Fibroblast of lung (primary cell): ENCODE data around the gene KLHL29. TPM values are rescaled to one million over a fixed set of nuclear protein-coding genes. Genes with fewer than 3 reads are reported as not detected.
A peak's percentile ranks its signal among the peaks of the same experiment; 100 is the strongest.

ENCODE experiments used
- DNase-seq, 2 donors: peaks; one replicate each; pipeline versions ENCODE4 v3.0.0 to v3.0.0-alpha.2; 2010; ENCODE audit warnings: low read depth in 2 of 2
- H2AFZ ChIP-seq: 2 replicates; pipeline ENCODE4 v1.5.1; 2012; ENCODE audit warnings: low read length, control low read depth, inconsistent platforms
- H3K27ac ChIP-seq: 2 replicates; pipeline ENCODE4 v1.5.1; 2011; ENCODE audit warnings: low read length, control low read depth; ENCODE audit not compliant: insufficient read depth
- H3K27me3 ChIP-seq: 2 replicates; pipeline ENCODE4 v1.5.1; 2011; ENCODE audit warnings: mild to moderate bottlenecking, low read length; ENCODE audit not compliant: control insufficient read depth, insufficient read depth
- H3K36me3 ChIP-seq: 2 replicates; pipeline ENCODE4 v1.5.1; 2011; ENCODE audit warnings: low read length; ENCODE audit not compliant: control insufficient read depth, insufficient read depth
- H3K4me1 ChIP-seq: 2 replicates; pipeline ENCODE4 v1.5.1; 2011; ENCODE audit warnings: low read length; ENCODE audit not compliant: control insufficient read depth, insufficient read depth; ENCODE audit errors: extremely low read depth
- H3K4me2 ChIP-seq: 2 replicates; pipeline ENCODE4 v1.5.1; 2011; ENCODE audit warnings: low read length, control low read depth; ENCODE audit not compliant: insufficient read depth; ENCODE audit errors: extremely low read depth
- H3K4me3 ChIP-seq, 4 experiments: fragments of 200-600 bp in 1 of 4; sonication (generic) in 1 of 4; replicated peaks in 1 of 4; 2 replicates each; pipeline ENCODE4 v1.5.1; 2011 to 2016; ENCODE audit warnings: low read length in 4 of 4, low read depth in 3 of 4, mild to moderate bottlenecking in 3 of 4, control low read depth in 2 of 4, inconsistent platforms in 1 of 4, mixed read lengths in 1 of 4; ENCODE audit not compliant: insufficient read depth in 1 of 4; ENCODE audit errors: control extremely low read depth in 1 of 4
- H3K79me2 ChIP-seq: 2 replicates; pipeline ENCODE4 v1.5.1; 2012; ENCODE audit warnings: mild to moderate bottlenecking, low read length, inconsistent platforms; ENCODE audit not compliant: control insufficient read depth, insufficient read depth
- H3K9ac ChIP-seq: 2 replicates; pipeline ENCODE4 v1.5.1; 2011; ENCODE audit warnings: mild to moderate bottlenecking, low read length, control low read depth; ENCODE audit not compliant: insufficient read depth
- H3K9me3 ChIP-seq: 2 replicates; pipeline ENCODE4 v1.5.1; 2012; ENCODE audit warnings: low read depth, low read length; ENCODE audit not compliant: control insufficient read depth, insufficient read depth
- H4K20me1 ChIP-seq: 2 replicates; pipeline ENCODE4 v1.5.1; 2011; ENCODE audit warnings: low read length; ENCODE audit not compliant: control insufficient read depth, insufficient read depth; ENCODE audit errors: extremely low read depth
- EZH2 ChIP-seq: IDR thresholded peaks from 2 replicates; pipeline ENCODE4 v1.5.1; 2012; ENCODE audit warnings: low read length, control low read depth, mild to moderate bottlenecking; ENCODE audit errors: missing control alignments
- polyA plus RNA-seq, 2 donors: library from polyadenylated mRNA; depleted of rRNA in 1 of 2; stranded (reverse) in 1 of 2; unstranded in 1 of 2; fragments of >200 nt; gene quantifications; 2 replicates each; pipeline ENCODE4 v1.2.1, GENCODE V29; 2011 to 2012; ENCODE audit warnings: missing spikeins in 1 of 2
- total RNA-seq: library from RNA; depleted of rRNA; stranded (reverse); fragments of >200 nt; gene quantifications from 2 replicates; pipeline ENCODE4 v1.2.1, GENCODE V29; 2014
- TF ChIP-seq, protein P1 (sequence below), 2 donors: IDR thresholded peaks in 1 of 2; conservative IDR thresholded peaks in 1 of 2; 1 replicate in 1 of 2; 2 replicates in 1 of 2; pipeline ENCODE4 v1.5.1; 2011 to 2012; ENCODE audit warnings: low read length in 2 of 2, control low read depth in 1 of 2, inconsistent platforms in 1 of 2, low read depth in 1 of 2, mild to moderate bottlenecking in 1 of 2

The KLHL29 gene
- total and polyA plus RNA-seq, 2 donors (not counting 1 experiment from before 2014, with no cell fraction given), result 7.1 to 7.9 TPM

DNA sequence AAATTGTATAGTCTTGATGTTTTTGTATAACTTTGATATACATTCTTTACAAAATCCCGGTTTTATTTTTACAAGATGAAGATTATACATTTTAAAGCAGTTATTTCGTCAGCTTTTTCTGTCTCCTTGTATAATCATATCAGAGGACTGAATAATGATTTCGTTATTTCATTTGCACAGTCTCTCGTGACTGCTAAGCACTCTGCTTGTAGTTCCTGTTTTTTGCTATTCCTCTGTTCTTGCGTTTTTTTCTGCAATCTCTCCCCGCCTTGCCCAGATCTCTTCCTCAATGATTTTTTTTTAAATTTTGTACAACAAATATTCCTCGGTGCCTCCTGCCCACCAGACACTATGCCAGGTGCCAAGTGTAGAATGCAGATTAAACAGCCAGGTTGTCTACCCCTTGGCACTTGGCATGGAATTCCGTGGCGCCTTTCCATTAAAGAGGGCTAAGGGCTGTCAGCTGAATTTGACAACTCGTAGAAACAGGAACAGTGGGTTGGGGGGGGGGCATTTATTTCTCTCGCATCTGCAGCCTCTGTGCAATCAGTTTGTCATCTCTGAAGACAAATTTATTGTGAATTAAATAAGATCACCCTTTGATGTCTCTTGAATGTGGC lies 69.6 kb downstream of the KLHL29 start:
- no peak overlapping the region for H3K9ac ChIP-seq
- no peak overlapping the region for H3K4me2 ChIP-seq
- no peak overlapping the region for H3K27ac ChIP-seq
- H4K20me1 ChIP-seq, result no peaks in the 10 kb centered on the region
- no peaks in the 10 kb centered on the region for H3K9me3 ChIP-seq
- H3K4me1 ChIP-seq, result peaks cover 3% of the 10 kb centered on the region
- H2AFZ ChIP-seq, result no peak overlapping the region
- H3K36me3 ChIP-seq, result no peaks in the 10 kb centered on the region
- H3K27me3 ChIP-seq, result no peaks in the 10 kb centered on the region
- H3K79me2 ChIP-seq, result no peaks in the 10 kb centered on the region
- DNase-seq, result no peak
- no peak for TF ChIP-seq EZH2
- TF ChIP-seq, protein P1, sequence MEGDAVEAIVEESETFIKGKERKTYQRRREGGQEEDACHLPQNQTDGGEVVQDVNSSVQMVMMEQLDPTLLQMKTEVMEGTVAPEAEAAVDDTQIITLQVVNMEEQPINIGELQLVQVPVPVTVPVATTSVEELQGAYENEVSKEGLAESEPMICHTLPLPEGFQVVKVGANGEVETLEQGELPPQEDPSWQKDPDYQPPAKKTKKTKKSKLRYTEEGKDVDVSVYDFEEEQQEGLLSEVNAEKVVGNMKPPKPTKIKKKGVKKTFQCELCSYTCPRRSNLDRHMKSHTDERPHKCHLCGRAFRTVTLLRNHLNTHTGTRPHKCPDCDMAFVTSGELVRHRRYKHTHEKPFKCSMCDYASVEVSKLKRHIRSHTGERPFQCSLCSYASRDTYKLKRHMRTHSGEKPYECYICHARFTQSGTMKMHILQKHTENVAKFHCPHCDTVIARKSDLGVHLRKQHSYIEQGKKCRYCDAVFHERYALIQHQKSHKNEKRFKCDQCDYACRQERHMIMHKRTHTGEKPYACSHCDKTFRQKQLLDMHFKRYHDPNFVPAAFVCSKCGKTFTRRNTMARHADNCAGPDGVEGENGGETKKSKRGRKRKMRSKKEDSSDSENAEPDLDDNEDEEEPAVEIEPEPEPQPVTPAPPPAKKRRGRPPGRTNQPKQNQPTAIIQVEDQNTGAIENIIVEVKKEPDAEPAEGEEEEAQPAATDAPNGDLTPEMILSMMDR (conservative IDR thresholded peaks at IDR 0.05 in 1 of 2, IDR thresholded peaks at IDR 0.05 in 1 of 2; ENCODE audit: low read depth in 1 of 2, low read length in 2 of 2), result no peak
- no peak overlapping the region for H3K4me3 ChIP-seq

DNA sequence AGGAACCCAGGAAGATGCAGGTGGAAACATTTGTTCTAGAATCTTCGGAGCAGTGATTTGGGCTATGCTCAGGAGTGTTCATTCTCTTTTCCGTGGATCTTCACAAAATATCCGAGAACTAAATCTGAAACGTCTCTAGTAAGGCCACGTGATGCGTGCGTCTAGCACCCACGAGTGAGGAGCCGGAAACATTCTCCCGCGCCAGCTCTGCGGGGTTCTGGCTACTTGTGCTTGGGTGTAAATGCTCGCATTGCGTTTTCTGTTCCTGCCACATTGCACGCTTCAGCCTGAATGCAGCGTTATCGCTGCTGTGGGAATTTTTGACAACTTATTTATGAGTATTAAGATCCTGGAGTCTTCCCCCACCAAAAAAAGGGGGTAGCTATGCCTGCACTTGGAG lies 71.4 kb downstream of the KLHL29 start:
- Histone ChIP-seq H3K9me3 (no peaks in the 10 kb centered on the region), H3K27me3 (no peaks in the 10 kb centered on the region), H3K79me2 (no peaks in the 10 kb centered on the region), H3K36me3 (no peaks in the 10 kb centered on the region), H3K4me3 (no peak overlapping the region), H3K4me1 (peaks cover 3% of the 10 kb centered on the region), H3K4me2 (no peak overlapping the region), H3K27ac (no peak overlapping the region), H3K9ac (no peak overlapping the region), H2AFZ (no peak overlapping the region), H4K20me1 (no peaks in the 10 kb centered on the region)
- no peak for DNase-seq
- TF ChIP-seq, protein P1 (conservative IDR thresholded peaks at IDR 0.05 in 1 of 2, IDR thresholded peaks at IDR 0.05 in 1 of 2; ENCODE audit: low read depth in 1 of 2, low read length in 2 of 2), result no peak
- no peak for TF ChIP-seq EZH2

DNA sequence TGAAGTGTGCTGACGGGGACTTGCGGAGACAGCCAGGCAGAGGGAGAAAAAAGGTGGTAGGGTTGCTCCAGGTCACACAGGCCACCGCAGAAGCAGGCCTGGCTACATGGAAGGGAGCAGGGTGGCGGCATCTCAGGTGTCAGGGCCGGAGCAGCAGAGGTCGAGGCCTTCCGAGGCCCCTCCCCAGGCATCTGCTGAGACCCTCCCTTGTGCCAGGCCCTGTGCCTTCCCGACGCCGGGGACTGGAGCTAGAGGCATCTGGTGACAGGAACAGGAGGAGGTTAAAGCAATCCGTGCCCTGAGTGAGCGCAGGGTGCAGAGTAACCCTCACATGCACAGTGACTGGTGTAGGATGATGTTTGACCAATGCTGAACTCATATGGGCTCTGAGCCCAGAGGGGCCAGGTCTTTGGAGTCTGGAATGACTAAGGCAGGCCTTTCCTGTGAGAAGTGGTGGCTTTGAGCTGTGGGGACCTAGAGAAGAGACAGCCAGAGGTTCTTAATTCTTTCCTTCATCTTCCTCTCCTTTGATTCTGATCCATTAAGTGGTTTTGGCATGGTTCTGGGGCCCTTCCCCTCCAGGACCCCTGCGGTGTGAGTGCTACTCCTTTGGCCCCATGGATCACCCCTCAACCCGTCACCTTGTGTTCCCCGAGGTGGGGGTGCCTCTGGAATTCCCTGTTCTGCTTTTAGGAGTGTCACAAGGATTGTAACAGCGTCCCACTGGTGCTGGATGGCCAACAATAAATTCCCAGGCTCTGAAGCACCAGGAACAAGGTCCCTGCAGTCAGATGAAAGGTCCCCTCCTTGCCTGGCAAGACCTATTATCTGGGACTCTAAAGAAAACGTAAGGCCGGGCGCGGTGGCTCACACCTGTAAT lies 72.1 kb downstream of the KLHL29 start:
- peaks cover 3% of the 10 kb centered on the region for H3K4me1 ChIP-seq
- H3K4me2 ChIP-seq, result no peak overlapping the region
- H3K27ac ChIP-seq, result no peak overlapping the region
- no peaks in the 10 kb centered on the region for H4K20me1 ChIP-seq
- H3K9me3 ChIP-seq, result no peaks in the 10 kb centered on the region
- H3K27me3 ChIP-seq, result no peaks in the 10 kb centered on the region
- H3K36me3 ChIP-seq, result no peaks in the 10 kb centered on the region
- TF ChIP-seq, protein P1 (conservative IDR thresholded peaks at IDR 0.05 in 1 of 2, IDR thresholded peaks at IDR 0.05 in 1 of 2; ENCODE audit: low read depth in 1 of 2, low read length in 2 of 2), result no peak
- no peak for TF ChIP-seq EZH2
- no peak overlapping the region for H3K9ac ChIP-seq
- peak; percentile 35 to 48 for DNase-seq
- H3K4me3 ChIP-seq, result no peak overlapping the region
- no peak overlapping the region for H2AFZ ChIP-seq
- no peaks in the 10 kb centered on the region for H3K79me2 ChIP-seq
